Caki2 (cell line): ENCODE data around the gene MUCL3. TPM values are rescaled to one million over a fixed set of nuclear protein-coding genes. Genes with fewer than 3 reads are reported as not detected.
"Not testable (repeated sequence)": the region's sequence is repeated elsewhere in the genome, so short reads cannot be mapped to it uniquely, and the experiment has no call there.

Source experiments
- DNase-seq: peaks from one replicate; pipeline ENCODE4 v3.0.0-alpha.2; 2015; ENCODE audit warnings: low read depth
- in situ Hi-C: cut with HindIII; loops from 2 replicates; pipeline ENCODE4 v1.10.0; 2016; ENCODE audit warnings: low sequenced_read_pairs, low pct_unique_long_range_greater_than_20kb, mixed read lengths
- total RNA-seq: library from RNA; depleted of rRNA; stranded (reverse); fragments of >200 nt; shearing (Covaris generic); gene quantifications from 2 replicates; pipeline ENCODE4 v1.2.3, GENCODE V29; 2014; ENCODE audit warnings: low replicate concordance

Gene MUCL3
- total RNA-seq, 1 experiment from 2014 or later: 0.24 TPM

DNA sequence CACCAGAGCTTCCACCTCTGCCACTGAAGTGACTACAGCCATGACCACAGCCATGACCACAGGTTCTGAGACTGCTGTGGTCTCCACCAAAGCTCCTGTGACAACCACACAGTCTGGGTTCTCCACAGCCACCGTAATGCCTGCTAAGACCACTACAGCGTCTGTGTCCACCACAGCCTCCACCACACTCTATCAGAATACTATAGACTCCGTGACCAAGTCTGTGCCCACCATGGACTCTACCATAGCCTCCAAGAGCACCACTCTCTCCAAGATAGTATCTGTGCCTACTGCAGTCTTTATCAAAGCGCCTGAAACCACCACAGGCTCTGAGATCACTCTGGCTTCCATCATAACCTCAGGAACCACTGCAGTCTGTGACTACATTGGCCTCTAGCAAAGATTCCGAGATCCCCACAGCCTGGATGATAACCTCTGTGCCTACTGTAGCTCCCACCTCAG, 24.4 kb downstream of the MUCL3 start:
- in situ Hi-C loops: no loop called here
- no peak for DNase-seq

DNA sequence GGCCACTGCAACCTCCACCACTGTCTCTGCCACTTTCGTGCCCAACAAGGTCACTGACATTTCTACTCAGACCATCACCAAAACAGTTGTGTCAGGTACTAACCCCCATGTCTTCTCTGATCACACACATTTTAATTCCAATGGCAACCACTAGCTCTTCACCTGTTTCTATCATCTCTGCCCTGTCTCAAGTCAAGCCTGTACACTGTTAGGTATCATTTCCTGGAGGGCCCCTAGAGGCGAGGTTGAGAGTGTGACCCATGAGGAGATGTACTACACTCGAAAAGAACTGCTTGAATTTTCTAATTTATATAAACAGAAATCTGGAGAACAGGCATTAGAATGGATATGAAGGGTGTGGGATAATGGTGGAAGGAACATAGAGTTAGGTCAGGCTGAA, 25.4 kb downstream of the MUCL3 start:
- DNase-seq: no peak
- in situ Hi-C loops: no loop called here

DNA sequence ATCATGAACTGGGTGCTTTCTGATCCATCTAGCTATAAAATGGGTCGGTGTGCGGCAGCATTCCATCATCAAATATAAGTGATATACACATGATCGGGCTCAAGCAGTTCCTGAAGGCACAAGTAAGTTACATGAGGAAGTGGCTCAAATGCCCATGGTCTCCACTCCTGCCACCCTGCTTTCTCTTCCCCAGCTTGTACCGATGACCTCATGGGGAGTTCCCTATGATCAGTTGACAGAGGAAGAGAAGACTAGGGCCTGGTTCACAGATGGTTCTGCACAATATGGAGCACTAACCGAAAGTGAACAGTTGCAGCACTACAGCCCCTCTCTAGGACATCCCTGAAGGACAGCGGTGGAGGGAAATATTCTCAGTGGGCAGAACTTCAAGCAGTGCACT, 28.4 kb downstream of the MUCL3 start:
- in situ Hi-C loops, DNase-seq: not testable (repeated sequence)

DNA sequence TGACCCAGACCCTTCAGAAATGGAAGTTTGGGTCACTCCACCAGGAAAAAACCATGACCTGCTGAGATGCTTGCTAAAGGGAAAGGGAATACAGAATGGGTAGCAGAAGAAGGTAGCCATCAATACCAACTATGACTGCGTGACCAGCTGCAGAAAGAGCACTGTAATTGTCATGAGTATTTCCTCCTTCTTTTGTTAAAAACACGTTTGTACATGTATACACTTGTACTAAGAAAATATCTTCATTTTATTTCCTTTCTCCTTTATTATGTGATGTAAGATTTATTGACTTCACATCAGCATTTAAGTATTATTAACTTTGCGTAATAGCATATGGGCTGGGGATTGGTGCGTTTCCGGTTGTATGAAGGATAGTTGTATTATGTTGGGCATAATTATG, 30.2 kb downstream of the MUCL3 start:
- no peak for DNase-seq
- in situ Hi-C loops: no loop called here

DNA sequence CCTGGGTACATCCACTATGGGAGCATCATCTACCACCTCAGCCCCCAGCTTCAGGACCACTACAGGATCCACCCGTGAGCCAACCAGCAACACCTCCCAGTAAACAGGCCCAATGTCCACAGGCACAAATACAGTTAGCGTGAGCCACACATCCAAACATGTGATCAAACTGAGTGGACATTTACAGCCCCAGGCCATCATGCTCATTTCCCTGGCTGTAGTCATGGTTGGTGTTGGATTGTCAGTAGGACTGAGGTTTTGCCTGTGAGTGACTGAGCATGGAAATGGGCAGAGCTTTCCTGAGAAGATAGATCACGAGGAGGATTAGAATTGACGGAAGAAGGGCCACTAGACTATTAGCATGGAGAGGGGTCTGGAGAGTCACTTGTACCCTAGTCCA, 32.0 kb downstream of the MUCL3 start:
- no peak for DNase-seq
- in situ Hi-C loops: no loop called here

DNA sequence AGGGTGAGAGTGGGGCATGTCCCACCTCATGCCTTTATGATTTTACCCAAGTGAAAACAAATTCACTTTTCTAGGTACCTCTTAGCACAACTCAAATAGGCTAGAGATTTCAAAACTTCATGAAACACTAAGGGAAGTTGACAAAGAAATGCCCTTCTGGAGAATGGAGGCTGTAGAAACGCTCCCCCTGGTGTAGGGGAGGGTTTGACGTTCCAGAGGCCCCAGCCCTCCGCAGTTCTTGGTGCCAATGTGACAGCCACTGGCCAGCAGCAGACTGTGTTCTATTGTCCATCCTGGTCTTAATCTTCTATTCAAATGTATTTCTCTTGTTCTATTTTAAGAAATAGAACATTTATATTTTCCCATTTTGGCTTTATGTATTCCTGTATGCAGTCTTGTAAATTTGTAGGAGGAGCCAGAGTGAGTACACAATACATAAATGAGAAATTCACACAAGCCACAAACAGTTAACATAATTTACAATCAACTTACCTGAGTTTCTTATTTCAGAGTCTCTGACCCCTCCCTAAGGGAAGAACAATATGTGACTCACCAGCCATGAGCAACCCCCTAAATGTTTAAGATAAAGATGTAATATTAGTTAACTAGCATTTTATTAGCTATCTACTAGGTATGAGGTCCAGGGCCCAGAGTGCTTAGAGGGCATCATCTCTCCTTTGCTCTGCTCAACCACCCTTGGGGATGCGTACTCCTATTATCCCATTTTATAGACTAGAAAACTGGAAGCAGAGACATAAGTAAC, 33.9 kb downstream of the MUCL3 start:
- DNase-seq: no peak
- in situ Hi-C loops: no loop called here

DNA sequence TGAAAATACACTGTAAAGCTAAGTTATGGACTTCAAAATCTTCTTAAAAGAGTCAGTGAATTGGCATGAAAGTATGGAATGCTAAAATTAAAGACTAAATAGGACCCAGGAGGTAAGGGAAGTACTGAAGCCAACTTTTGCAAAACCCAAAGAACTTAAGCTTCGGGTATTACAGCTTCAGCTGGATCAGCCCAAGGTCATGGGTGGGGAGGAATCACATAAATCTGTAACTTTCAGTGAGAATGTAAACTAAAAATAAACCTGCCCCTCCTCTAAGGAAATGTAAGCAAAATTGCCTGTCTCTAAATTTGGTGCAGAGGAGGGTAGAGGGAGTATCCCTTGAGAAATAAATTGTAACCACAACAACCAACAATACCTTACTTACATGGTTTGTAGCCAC, 38.4 kb downstream of the MUCL3 start:
- DNase-seq: no peak
- in situ Hi-C loops: no loop called here

DNA sequence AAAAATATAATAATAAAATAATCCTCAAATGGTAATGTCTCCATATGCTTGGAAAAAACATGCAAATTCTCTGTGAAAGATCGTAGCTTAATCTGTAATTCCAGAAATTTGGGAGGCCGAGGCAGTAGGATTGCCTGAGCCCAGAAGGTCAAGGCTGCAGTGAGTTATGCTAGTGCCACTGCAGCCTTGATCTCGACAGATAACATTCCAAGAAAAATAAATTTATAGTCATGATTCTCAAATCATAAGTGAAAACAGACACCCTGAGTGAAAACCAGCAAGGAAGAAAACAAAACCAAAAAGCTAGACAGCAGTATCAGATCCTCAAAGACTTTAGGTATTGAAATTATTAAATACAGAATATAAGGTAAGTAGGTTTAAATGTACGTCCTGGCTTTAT, 38.9 kb downstream of the MUCL3 start:
- in situ Hi-C loops: no loop called here
- DNase-seq: no peak

DNA sequence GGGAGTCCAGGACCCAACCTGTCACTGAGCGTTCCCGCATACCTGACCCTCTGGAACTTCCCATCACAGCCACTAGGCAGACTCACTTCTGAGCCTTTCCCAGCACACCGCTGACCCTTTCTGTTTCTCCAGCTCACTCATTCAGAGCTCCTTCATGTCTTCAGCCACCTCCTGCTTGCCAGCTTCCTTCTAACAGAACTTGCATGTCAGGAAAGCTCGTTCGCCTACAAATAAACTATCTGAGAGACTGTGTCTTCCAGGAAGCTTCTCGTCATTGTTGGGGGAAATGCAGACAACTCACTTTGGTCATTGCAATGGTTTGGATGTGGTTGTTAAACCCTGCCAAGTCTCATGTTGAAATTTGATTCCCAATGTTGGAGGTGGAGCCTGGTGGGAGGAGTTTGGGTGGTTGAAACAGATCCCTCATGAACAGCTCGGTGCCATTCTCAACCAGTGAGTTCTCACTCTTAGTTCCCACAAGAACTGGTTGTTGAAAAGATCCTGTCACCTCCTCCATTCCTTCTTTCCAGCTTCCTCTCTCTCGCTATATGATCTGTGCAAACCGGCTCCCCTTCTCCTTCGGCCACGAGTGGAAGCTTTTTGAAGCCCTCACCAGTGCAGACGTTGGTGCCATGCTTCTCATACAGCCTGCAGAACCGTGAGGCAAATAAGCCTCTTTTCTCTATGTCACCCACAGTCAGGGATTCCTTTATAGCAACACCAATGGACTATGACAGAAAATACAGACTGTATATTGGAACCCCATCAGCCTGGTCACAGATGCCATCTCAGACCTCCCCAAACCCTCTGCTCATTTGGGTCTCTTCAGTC, 41.4 kb downstream of the MUCL3 start:
- peak; percentile 72 for DNase-seq
- in situ Hi-C loops: no loop called here

DNA sequence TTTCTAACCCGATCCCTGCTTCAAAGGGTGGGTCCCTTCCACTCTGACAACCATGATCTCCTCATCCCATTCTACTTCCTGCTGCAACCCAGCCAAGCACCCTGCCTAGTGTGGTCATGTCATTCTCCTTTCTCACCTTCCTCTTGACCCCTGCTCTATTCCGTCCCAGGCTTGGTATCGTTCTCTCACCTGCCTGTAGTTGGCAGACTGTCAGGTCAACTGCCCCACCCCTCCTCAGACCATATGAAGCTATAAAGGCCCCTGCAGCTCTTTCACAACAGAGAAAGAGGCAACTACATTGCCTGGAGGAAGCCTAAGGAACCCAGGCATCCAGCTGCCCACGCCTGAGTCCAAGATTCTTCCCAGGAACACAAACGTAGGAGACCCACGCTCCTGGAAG, 42.7 kb downstream of the MUCL3 start, which contains the start of gene MUC21:
MUC21 (plus strand) TSS at position 280 of the 400 bp plus-strand sequence. CDS start 241 bp downstream, outside the sequence.
- no peak for DNase-seq
- in situ Hi-C loops: no loop called here

DNA sequence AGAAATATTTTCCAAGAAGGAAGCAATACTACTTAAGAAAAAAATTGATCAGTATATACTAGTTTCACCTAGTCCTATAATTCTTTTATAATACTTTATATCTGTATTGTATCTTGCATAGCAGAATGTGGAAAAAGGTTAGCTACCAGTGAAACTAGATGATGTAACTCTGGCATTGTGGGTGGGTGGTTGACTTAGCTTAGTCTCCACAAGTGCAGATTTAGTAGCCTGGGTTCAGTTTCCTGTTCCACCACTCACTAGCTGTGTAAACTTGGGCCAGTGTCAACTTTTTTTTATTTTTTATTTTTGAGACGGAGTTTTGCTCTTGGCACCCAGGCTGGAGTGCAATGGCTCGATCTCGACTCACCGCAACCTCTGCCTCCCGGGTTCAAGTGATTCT, 44.7 kb downstream of the MUCL3 start:
- no peak for DNase-seq
- in situ Hi-C loops: no loop called here

DNA sequence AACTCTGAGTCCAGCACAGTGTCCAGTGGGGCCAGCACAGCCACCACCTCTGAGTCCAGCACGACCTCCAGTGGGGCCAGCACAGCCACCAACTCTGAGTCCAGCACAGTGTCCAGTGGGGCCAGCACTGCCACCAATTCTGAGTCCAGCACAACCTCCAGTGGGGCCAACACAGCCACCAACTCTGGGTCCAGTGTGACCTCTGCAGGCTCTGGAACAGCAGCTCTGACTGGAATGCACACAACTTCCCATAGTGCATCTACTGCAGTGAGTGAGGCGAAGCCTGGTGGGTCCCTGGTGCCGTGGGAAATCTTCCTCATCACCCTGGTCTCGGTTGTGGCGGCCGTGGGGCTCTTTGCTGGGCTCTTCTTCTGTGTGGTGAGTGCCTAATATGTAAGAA, 46.5 kb downstream of the MUCL3 start:
- in situ Hi-C loops: no loop called here
- no peak for DNase-seq

DNA sequence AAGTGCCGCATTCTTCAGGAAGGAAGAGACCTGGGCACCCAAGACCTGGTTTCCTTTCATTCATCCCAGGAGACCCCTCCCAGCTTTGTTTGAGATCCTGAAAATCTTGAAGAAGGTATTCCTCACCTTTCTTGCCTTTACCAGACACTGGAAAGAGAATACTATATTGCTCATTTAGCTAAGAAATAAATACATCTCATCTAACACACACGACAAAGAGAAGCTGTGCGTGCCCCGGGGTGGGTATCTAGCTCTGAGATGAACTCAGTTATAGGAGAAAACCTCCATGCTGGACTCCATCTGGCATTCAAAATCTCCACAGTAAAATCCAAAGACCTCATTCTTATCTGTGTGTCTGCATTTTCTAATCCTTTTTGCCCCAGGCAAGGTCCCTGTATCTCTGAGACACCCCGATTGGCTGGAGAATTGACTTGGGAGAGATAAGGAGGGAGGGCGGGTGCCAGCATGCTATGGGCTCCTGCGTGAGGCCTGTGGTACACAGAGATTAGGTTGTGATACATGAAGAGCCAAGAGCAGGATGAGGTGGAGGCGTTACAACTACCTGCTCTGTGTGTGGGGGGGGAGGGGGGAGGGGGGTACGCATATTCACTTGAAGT, 47.5 kb downstream of the MUCL3 start:
- in situ Hi-C loops: no loop called here
- DNase-seq: no peak

DNA sequence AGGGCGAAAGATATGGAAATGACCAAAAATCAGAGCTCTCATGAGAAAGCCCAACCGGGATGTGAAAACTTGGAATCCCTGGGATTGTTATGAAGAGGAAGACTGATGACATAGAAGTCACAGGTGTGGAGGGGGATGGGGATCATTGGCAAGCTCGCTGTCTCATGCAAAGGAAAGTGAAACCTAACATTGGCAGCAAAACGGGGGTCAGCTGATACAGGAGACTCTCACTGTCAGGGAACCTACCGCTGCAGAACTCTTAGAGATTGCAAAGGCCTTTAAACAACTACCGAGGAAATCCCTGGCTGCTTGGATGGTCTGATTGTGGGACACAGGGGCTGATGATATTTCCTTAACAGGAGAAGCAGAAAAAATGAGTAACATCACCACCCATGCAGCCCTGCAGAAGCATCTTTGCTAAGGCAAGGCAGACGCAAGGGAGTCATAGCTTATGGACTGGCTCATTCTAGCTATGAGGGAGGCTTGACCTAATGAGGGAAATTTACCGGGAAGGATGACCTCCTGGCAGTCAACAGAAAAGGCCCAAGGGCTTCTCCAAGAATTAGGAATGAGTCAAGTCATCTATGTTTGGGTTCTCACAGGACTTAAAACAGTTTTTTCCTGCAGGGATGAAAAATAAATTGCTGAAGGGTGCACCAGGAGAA, 49.8 kb downstream of the MUCL3 start:
- no peak for DNase-seq
- in situ Hi-C loops: no loop called here

DNA sequence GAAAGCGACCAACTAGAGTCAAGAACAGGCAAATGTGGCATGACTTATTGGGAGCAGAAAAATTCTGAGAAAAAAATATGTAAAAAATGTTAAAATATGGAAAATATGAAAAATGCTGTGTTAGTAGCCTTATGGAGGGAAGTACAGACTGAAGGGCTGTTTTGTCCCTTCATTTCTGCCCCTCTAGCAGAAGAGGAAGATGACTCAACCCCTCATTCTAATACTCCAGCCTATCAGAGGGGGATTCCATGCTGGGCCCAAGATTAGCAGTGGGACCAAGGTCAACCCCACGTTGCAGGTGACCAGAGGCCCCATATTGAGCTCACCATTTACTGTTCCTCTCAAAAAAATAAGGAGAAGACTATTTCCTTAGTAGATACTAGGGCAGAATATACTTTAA, 51.1 kb downstream of the MUCL3 start:
- in situ Hi-C loops: no loop called here
- no peak for DNase-seq

DNA sequence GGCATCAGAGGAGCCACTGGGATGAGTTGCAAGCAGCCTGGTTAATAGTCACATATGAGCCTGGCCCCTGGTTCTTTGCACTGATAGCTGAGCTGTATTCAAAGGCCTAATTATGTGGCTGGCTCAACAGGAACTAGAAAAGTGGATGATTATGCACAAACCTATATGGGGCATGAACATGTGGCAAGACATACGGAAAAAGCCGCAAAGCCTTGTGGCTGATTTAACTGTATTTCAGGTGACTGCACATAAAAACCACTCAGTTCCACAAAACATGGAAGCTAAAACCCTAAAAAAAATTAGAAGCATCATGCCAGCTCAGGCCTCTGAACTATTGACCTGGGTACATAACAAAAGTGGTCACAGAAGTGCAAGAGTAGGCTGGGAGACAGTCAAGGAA, 56.5 kb downstream of the MUCL3 start:
- DNase-seq: no peak
- in situ Hi-C loops: no loop called here

DNA sequence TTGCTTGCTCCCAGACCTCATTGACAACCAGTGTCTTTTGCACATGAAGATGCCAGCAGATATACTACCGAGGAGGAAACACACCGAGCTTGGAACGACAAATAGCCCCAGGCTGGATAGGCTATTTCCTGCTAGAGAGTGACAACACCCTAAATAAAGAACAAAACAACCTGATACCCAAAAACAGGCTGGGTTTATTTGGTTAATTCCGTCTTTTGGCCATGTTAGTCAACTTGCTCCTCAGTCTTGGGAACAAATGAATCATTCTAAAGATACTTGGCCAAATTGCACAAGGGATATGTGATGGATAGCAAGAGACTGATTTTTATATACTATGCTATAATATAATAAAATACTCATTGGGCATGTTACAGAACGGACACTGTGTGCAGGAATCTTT, 58.0 kb downstream of the MUCL3 start:
- no peak for DNase-seq
- in situ Hi-C loops: no loop called here

DNA sequence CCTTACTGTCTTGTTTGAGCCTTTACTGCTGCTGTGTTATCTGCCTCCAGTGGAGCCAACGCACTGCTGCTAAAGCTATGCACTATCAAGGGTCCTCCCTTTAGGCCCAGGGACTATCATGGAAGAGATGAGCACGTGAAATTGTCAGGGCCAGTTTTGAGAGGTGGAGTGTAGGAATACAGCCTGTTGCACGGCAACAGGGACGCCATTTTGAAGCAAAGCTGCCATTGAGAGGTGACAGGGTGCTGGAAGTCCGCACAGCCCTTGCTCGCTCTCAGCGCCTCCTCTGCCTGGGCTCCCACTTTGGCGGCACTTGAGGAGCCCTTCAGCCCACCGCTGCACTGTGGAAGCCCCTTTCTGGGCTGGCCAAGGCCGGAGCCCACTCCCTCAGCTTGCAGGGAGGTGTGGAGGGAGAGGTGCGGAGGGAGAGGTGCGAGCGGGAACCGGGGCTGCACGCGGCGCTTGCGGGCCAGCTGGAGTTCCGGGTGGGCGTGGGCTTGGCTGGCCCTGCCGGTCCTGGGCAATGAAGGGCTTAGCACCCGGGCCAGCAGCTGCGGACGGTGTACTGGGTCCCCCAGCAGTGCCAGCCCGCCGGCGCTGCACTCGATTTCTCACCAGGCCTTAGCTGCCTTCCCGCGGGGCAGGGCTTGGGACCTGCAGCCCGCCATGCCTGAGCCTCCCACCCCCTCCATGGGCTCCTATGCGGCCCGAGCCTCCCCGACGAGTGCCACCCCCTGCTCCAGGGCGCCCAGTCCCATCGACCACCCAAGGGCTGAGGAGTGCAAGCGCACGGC, 59.5 kb downstream of the MUCL3 start:
- in situ Hi-C loops, DNase-seq: not testable (repeated sequence)
